Measurements from ENCODE around the gene ARHGAP8. TPM values are rescaled to one million over a fixed set of nuclear protein-coding genes. Genes with fewer than 3 reads are reported as not detected.

The ARHGAP8 gene
- total and polyA plus RNA-seq, 10 of the 15 experiments (the other 5 are each of a cell fraction or from before 2014, with no cell fraction given) = 0.33 TPM; not detected in 9

GRCh38 chr22:44712962-44713361, 39.4 kb upstream of the ARHGAP8 start:
- POLR2A ChIA-PET = no interaction called here
- H2AFZ ChIP-seq (ENCODE audit: control insufficient read depth, low read depth, low read length) = no peak overlapping the region
- H3K79me2 ChIP-seq (ENCODE audit: control insufficient read depth, insufficient read depth, low read length) = no peaks in the 10 kb centered on the region
- H3K4me3 ChIP-seq = no peak overlapping the region
- intact Hi-C loops (cut with micrococcal nuclease; ENCODE audit: unreplicated experiment) (no loop called here), in situ Hi-C loops (cut with MboI) (no loop called here)
- CTCF ChIA-PET = interaction anchor here (0.6 to 1.2 kb wide), 3 partner anchors 22 to 135 kb away, joined by 3 read pairs; no protein-coding TSS in a partner anchor
- no peak overlapping the region for H3K9ac ChIP-seq (ENCODE audit: control insufficient read depth, insufficient read depth, low read length)
- DNase-seq (ENCODE audit: low read depth, low spot score) = no peak
- H3K9me3 ChIP-seq (replicated peaks; ENCODE audit: control insufficient read depth, insufficient read depth, low read length) = no peaks in the 10 kb centered on the region
- no peak overlapping the region for H3K4me2 ChIP-seq (ENCODE audit: control insufficient read depth, insufficient read depth)
- H3K36me3 ChIP-seq (ENCODE audit: control insufficient read depth in 2 of 2, insufficient read depth in 2 of 2, low read length in 1 of 2) = no peaks in the 10 kb centered on the region; a peak in 1 of 4 replicates
- TF ChIP-seq TCF3 (IDR thresholded peaks at IDR 0.05; ENCODE audit: borderline replicate concordance, insufficient read depth, low read depth, low read length) = no peak
- FAIRE-seq = no peak
- no TSS peak for BruUV-seq (replicated peaks)
- no peaks in the 10 kb centered on the region for H4K20me1 ChIP-seq (ENCODE audit: control insufficient read depth, insufficient read depth)
- H3K27ac ChIP-seq (ENCODE audit: control insufficient read depth, insufficient read depth) = no peak overlapping the region
- H3K4me1 ChIP-seq (ENCODE audit: control insufficient read depth, insufficient read depth, low read length) = peaks cover 8% of the 10 kb centered on the region; the same call in 1 of the 2 replicates
- SMC1A ChIA-PET (ENCODE audit: uncharacterized antibody, unreplicated experiment) = interaction anchor here (0.8 kb wide), 1 partner anchor 14 kb away, joined by 3 read pairs; no protein-coding TSS in a partner anchor
- no peak for ATAC-seq
- WGBS (ENCODE audit: insufficient coverage, insufficient replicate concordance, low lambda C conversion rate, missing lambda C conversion rate) = 67% methylated on average over 8 of the region's 8 CpGs
- no peaks in the 10 kb centered on the region for H3K27me3 ChIP-seq (replicated peaks in 1 of 2; ENCODE audit: control insufficient read depth in 2 of 2, insufficient read depth in 2 of 2, low read length in 1 of 2)
- RAD21 ChIA-PET (ENCODE audit: unreplicated experiment) = interaction anchor here (1.0 kb wide), 1 partner anchor 22 kb away, joined by 3 read pairs; no protein-coding TSS in a partner anchor

- intact Hi-C loops (cut with micrococcal nuclease; ENCODE audit: unreplicated experiment) (no loop called here), in situ Hi-C loops (cut with MboI) (no loop called here)
- ChIA-PET POLR2A (no interaction called here), SMC1A (ENCODE audit: uncharacterized antibody, unreplicated experiment) (no interaction called here), RAD21 (ENCODE audit: unreplicated experiment) (no interaction called here), CTCF (interaction anchor here (1.0 kb wide), 1 partner anchor 11 kb away, joined by 3 read pairs; no protein-coding TSS in a partner anchor)
- H3K4me3 ChIP-seq = no peak overlapping the region
- TF ChIP-seq POLR2AphosphoS2 (IDR thresholded peaks at IDR 0.05; ENCODE audit: low read depth, low read length) (no peak), NBN (IDR thresholded peaks at IDR 0.05) (no peak), RFX5 (IDR thresholded peaks at IDR 0.05; ENCODE audit: low read depth, low read length) (no peak)
- WGBS (ENCODE audit: insufficient coverage, insufficient replicate concordance, low lambda C conversion rate, missing lambda C conversion rate) = 56% methylated on average over 17 of the region's 18 CpGs
- BruUV-seq (replicated peaks) = no TSS peak
- DNase-seq (ENCODE audit: low read depth, low spot score) = no peak
- no peak overlapping the region for H3K27ac ChIP-seq (ENCODE audit: control insufficient read depth, insufficient read depth)
- H3K27me3 ChIP-seq (replicated peaks in 1 of 2; ENCODE audit: control insufficient read depth in 2 of 2, insufficient read depth in 2 of 2, low read length in 1 of 2) = no peaks in the 10 kb centered on the region
- peaks cover 12% of the 10 kb centered on the region for H3K4me1 ChIP-seq (ENCODE audit: control insufficient read depth, insufficient read depth, low read length)
- no peaks in the 10 kb centered on the region for H4K20me1 ChIP-seq (ENCODE audit: control insufficient read depth, insufficient read depth)
- no peak for ATAC-seq
- no peak overlapping the region for H3K9ac ChIP-seq (ENCODE audit: control insufficient read depth, insufficient read depth, low read length)
- no peak for FAIRE-seq
- H3K9me3 ChIP-seq (replicated peaks; ENCODE audit: control insufficient read depth, insufficient read depth, low read length) = no peaks in the 10 kb centered on the region
- H3K79me2 ChIP-seq (ENCODE audit: control insufficient read depth, insufficient read depth, low read length) = no peaks in the 10 kb centered on the region
- no peak overlapping the region for H2AFZ ChIP-seq (ENCODE audit: control insufficient read depth, low read depth, low read length)
- H3K36me3 ChIP-seq (ENCODE audit: control insufficient read depth in 2 of 2, insufficient read depth in 2 of 2, low read length in 1 of 2) = no peaks in the 10 kb centered on the region; a peak in 1 of 4 replicates
- no peak overlapping the region for H3K4me2 ChIP-seq (ENCODE audit: control insufficient read depth, insufficient read depth)
Measured at GRCh38 chr22:44714703-44715350, 37.5 kb upstream of the ARHGAP8 start.

All from GM12878 (cell line).